Measurements from ENCODE around the gene SYCE1.

- TF ChIP-seq CTCF (conservative IDR thresholded peaks at IDR 0.05 in 1 of 2, IDR thresholded peaks at IDR 0.05 in 1 of 2; ENCODE audit: low read depth in 1 of 2, low read length in 2 of 2) (no peak), EZH2 (IDR thresholded peaks at IDR 0.05; ENCODE audit: low read length, missing control alignments) (no peak)
Observed at GRCh38 chr10:133528845-133529575, 36.4 kb downstream of the SYCE1 start.
